ENCODE results near the gene LRRC32.

DNA sequence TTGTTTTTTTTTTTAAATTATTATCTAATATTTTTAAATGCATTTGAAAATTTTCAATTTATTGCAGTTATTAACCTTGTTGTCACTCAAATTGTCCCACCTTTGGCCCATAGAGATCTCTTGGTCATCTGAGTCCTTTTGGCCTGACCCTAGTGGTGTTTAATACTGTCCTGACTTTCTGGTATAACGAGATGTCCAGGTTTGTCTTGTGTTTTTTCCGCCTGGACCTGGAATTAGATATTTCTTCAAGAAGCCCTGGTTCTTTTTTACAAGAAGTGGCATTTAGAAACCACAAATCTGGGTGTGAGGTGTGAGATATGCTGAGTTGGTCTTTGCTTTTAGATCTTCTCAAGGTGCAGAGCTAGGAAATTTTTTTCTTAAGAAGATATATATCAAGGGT, 38.1 kb downstream of the LRRC32 start:
- TF ChIP-seq, protein P1, sequence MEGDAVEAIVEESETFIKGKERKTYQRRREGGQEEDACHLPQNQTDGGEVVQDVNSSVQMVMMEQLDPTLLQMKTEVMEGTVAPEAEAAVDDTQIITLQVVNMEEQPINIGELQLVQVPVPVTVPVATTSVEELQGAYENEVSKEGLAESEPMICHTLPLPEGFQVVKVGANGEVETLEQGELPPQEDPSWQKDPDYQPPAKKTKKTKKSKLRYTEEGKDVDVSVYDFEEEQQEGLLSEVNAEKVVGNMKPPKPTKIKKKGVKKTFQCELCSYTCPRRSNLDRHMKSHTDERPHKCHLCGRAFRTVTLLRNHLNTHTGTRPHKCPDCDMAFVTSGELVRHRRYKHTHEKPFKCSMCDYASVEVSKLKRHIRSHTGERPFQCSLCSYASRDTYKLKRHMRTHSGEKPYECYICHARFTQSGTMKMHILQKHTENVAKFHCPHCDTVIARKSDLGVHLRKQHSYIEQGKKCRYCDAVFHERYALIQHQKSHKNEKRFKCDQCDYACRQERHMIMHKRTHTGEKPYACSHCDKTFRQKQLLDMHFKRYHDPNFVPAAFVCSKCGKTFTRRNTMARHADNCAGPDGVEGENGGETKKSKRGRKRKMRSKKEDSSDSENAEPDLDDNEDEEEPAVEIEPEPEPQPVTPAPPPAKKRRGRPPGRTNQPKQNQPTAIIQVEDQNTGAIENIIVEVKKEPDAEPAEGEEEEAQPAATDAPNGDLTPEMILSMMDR (IDR thresholded peaks at IDR 0.05): no peak
- TF ChIP-seq POLR2AphosphoS5 (IDR thresholded peaks at IDR 0.05) (no peak), POLR2A (IDR thresholded peaks at IDR 0.05) (no peak)

Data from sigmoid colon (tissue), 4 donors.